Activated naive CD8-positive, alpha-beta T cell (primary cell): Measurements from ENCODE around the gene TSHZ2.

Experiments used
- H3K27ac Mint-ChIP-seq: one replicate; pipeline ENCODE4 v1.8.0; 2021; ENCODE audit warnings: mixed read lengths
- H3K27me3 Mint-ChIP-seq: one replicate; pipeline ENCODE4 v1.8.0; 2021; ENCODE audit warnings: mixed read lengths
- H3K36me3 Mint-ChIP-seq: one replicate; pipeline ENCODE4 v1.8.0; 2021; ENCODE audit warnings: mixed read lengths
- H3K4me1 Mint-ChIP-seq: one replicate; pipeline ENCODE4 v1.8.0; 2021; ENCODE audit warnings: low read depth, mixed read lengths
- H3K4me3 Mint-ChIP-seq: one replicate; pipeline ENCODE4 v1.8.0; 2021; ENCODE audit warnings: mild to moderate bottlenecking, mixed read lengths
- H3K9me3 Mint-ChIP-seq: one replicate; pipeline ENCODE4 v1.8.0; 2021; ENCODE audit warnings: low read depth, mixed read lengths

TSHZ2 gene

GRCh38 chr20:53044296-53044695 lies 72.1 kb downstream of the TSHZ2 start:
- Mint-ChIP-seq H3K27ac (no peak overlapping the region), H3K4me3 (no peak overlapping the region), H3K36me3 (no peaks in the 10 kb centered on the region), H3K9me3 (no peaks in the 10 kb centered on the region), H3K27me3 (no peaks in the 10 kb centered on the region), H3K4me1 (no peaks in the 10 kb centered on the region)

- H3K4me1 Mint-ChIP-seq = no peaks in the 10 kb centered on the region
- H3K4me3 Mint-ChIP-seq = no peak overlapping the region
- no peak overlapping the region for H3K27ac Mint-ChIP-seq
- no peaks in the 10 kb centered on the region for H3K9me3 Mint-ChIP-seq
- no peaks in the 10 kb centered on the region for H3K27me3 Mint-ChIP-seq
- H3K36me3 Mint-ChIP-seq = peaks cover 2% of the 10 kb centered on the region
These were observed 73.8 kb downstream of the TSHZ2 start for GRCh38 chr20:53045941-53046340.

- H3K27ac Mint-ChIP-seq = no peak overlapping the region
- no peak overlapping the region for H3K4me3 Mint-ChIP-seq
- no peaks in the 10 kb centered on the region for H3K27me3 Mint-ChIP-seq
- H3K4me1 Mint-ChIP-seq = no peaks in the 10 kb centered on the region
- H3K36me3 Mint-ChIP-seq = peaks cover 2% of the 10 kb centered on the region
- no peaks in the 10 kb centered on the region for H3K9me3 Mint-ChIP-seq
These were observed 75.0 kb downstream of the TSHZ2 start for GRCh38 chr20:53047203-53047602.

- Mint-ChIP-seq H3K4me3 (no peak overlapping the region), H3K9me3 (no peaks in the 10 kb centered on the region), H3K4me1 (no peaks in the 10 kb centered on the region), H3K27me3 (no peaks in the 10 kb centered on the region), H3K27ac (no peak overlapping the region), H3K36me3 (peaks cover 2% of the 10 kb centered on the region)
These were observed 76.2 kb downstream of the TSHZ2 start for GRCh38 chr20:53048387-53048786.

GRCh38 chr20:53050338-53050737 lies 78.2 kb downstream of the TSHZ2 start:
- no peaks in the 10 kb centered on the region for H3K9me3 Mint-ChIP-seq
- H3K27me3 Mint-ChIP-seq = no peaks in the 10 kb centered on the region
- no peak overlapping the region for H3K4me3 Mint-ChIP-seq
- H3K27ac Mint-ChIP-seq = no peak overlapping the region
- peaks cover 2% of the 10 kb centered on the region for H3K36me3 Mint-ChIP-seq
- H3K4me1 Mint-ChIP-seq = no peaks in the 10 kb centered on the region

GRCh38 chr20:53052380-53052779 lies 80.2 kb downstream of the TSHZ2 start:
- H3K27ac Mint-ChIP-seq = no peak overlapping the region
- no peaks in the 10 kb centered on the region for H3K9me3 Mint-ChIP-seq

GRCh38 chr20:53053595-53053994 lies 81.4 kb downstream of the TSHZ2 start:
- Mint-ChIP-seq H3K27ac (no peak overlapping the region), H3K4me3 (no peak overlapping the region), H3K36me3 (peaks cover 2% of the 10 kb centered on the region), H3K9me3 (no peaks in the 10 kb centered on the region), H3K27me3 (no peaks in the 10 kb centered on the region), H3K4me1 (no peaks in the 10 kb centered on the region)

More at GRCh38 chr20:53052380-53052779, 80.2 kb downstream of the TSHZ2 start:
- Mint-ChIP-seq H3K36me3 (peaks cover 2% of the 10 kb centered on the region), H3K4me1 (no peaks in the 10 kb centered on the region), H3K4me3 (no peak overlapping the region), H3K27me3 (no peaks in the 10 kb centered on the region)

- H3K4me1 Mint-ChIP-seq = no peaks in the 10 kb centered on the region
These were observed 83.4 kb downstream of the TSHZ2 start for GRCh38 chr20:53055367-53056067.

GRCh38 chr20:53057579-53057978 lies 85.4 kb downstream of the TSHZ2 start:
- H3K36me3 Mint-ChIP-seq = no peaks in the 10 kb centered on the region
- H3K4me1 Mint-ChIP-seq = peaks cover 18% of the 10 kb centered on the region
- no peaks in the 10 kb centered on the region for H3K9me3 Mint-ChIP-seq
- H3K4me3 Mint-ChIP-seq = no peak overlapping the region
- no peaks in the 10 kb centered on the region for H3K27me3 Mint-ChIP-seq
- H3K27ac Mint-ChIP-seq = no peak overlapping the region

More at GRCh38 chr20:53055367-53056067, 83.4 kb downstream of the TSHZ2 start:
- Mint-ChIP-seq H3K4me3 (no peak overlapping the region), H3K36me3 (no peaks in the 10 kb centered on the region), H3K9me3 (no peaks in the 10 kb centered on the region), H3K27ac (no peak overlapping the region), H3K27me3 (no peaks in the 10 kb centered on the region)

GRCh38 chr20:53059848-53060247 lies 87.7 kb downstream of the TSHZ2 start:
- H3K36me3 Mint-ChIP-seq = no peaks in the 10 kb centered on the region
- H3K4me3 Mint-ChIP-seq = no peak overlapping the region
- no peaks in the 10 kb centered on the region for H3K9me3 Mint-ChIP-seq
- H3K27ac Mint-ChIP-seq = no peak overlapping the region
- H3K4me1 Mint-ChIP-seq = peaks cover 22% of the 10 kb centered on the region
- H3K27me3 Mint-ChIP-seq = no peaks in the 10 kb centered on the region

- Mint-ChIP-seq H3K36me3 (no peaks in the 10 kb centered on the region), H3K4me3 (no peak overlapping the region), H3K4me1 (peaks cover 22% of the 10 kb centered on the region), H3K27me3 (no peaks in the 10 kb centered on the region), H3K27ac (peak overlapping the region; percentile 13), H3K9me3 (no peaks in the 10 kb centered on the region)
These were observed 89.3 kb downstream of the TSHZ2 start for GRCh38 chr20:53061192-53062108.

GRCh38 chr20:53064935-53065334 lies 92.8 kb downstream of the TSHZ2 start:
- H3K27me3 Mint-ChIP-seq = no peaks in the 10 kb centered on the region
- H3K9me3 Mint-ChIP-seq = peaks cover 7% of the 10 kb centered on the region
- no peak overlapping the region for H3K27ac Mint-ChIP-seq
- peaks cover 22% of the 10 kb centered on the region for H3K4me1 Mint-ChIP-seq
- no peaks in the 10 kb centered on the region for H3K36me3 Mint-ChIP-seq
- H3K4me3 Mint-ChIP-seq = no peak overlapping the region

GRCh38 chr20:53068241-53068640 lies 96.1 kb downstream of the TSHZ2 start:
- no peaks in the 10 kb centered on the region for H3K36me3 Mint-ChIP-seq
- H3K4me1 Mint-ChIP-seq = peaks cover 10% of the 10 kb centered on the region
- H3K27ac Mint-ChIP-seq = no peak overlapping the region
- peaks cover 7% of the 10 kb centered on the region for H3K9me3 Mint-ChIP-seq
- H3K27me3 Mint-ChIP-seq = peaks cover 2% of the 10 kb centered on the region
- H3K4me3 Mint-ChIP-seq = no peak overlapping the region

- Mint-ChIP-seq H3K4me1 (peaks cover 10% of the 10 kb centered on the region), H3K27me3 (peaks cover 3% of the 10 kb centered on the region), H3K4me3 (no peak overlapping the region), H3K9me3 (peaks cover 7% of the 10 kb centered on the region), H3K27ac (no peak overlapping the region), H3K36me3 (no peaks in the 10 kb centered on the region)
These were observed 97.0 kb downstream of the TSHZ2 start for GRCh38 chr20:53069132-53069531.

- Mint-ChIP-seq H3K4me1 (peaks cover 10% of the 10 kb centered on the region), H3K9me3 (peaks cover 7% of the 10 kb centered on the region), H3K27ac (no peak overlapping the region), H3K27me3 (peaks cover 3% of the 10 kb centered on the region), H3K4me3 (no peak overlapping the region), H3K36me3 (no peaks in the 10 kb centered on the region)
These were observed 98.1 kb downstream of the TSHZ2 start for GRCh38 chr20:53070224-53070623.
